GM12874 (cell line): ENCODE data around the gene SND1.

Experiments used
- CTCF ChIP-seq: IDR thresholded peaks from 2 replicates; pipeline ENCODE4 v1.5.1; 2011; ENCODE audit warnings: low read depth, mild to moderate bottlenecking, control low read depth, low read length, moderate library complexity; ENCODE audit not compliant: insufficient read depth

SND1 gene

GRCh38 chr7:127619681-127620405 lies 32.2 kb upstream of the SND1 start:
- TF ChIP-seq CTCF: no peak

- no peak for TF ChIP-seq CTCF
Observed at GRCh38 chr7:127620406-127621233, 31.4 kb upstream of the SND1 start.

GRCh38 chr7:127625331-127625730 lies 26.7 kb upstream of the SND1 start:
- no peak for TF ChIP-seq CTCF

GRCh38 chr7:127628445-127628844 lies 23.5 kb upstream of the SND1 start:
- peak; percentile 27; the same call in 1 of the 2 replicates for TF ChIP-seq CTCF

DNA sequence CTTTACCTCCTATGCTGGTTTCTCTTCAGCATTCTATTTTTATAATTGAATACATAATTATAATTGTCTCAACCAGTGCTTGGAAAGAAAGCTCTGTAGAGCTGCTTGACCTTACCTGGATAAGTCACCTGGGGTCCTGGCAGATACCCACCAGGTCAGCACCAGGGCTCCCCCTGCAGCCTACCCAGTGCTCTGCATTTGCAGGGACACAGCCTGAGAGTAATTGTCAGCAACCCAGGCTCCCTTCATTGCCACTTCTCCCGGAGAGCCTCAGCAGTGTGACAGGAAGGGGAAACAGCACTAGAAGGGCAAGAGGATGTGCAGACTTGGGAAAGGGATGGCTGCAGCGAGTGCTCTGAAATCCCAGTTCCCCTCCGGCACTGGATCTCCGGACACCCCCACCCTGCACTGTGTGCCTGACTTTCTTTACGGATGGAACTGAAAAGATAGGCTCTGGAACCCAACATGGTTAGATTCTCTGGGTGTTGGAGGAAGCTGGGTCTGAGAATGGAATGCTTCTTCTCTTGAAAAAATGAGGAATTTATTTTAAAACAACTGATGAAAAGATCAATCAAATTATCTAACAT lies 22.6 kb upstream of the SND1 start:
- peak; percentile 76 for TF ChIP-seq CTCF

GRCh38 chr7:127632276-127632910 lies 19.6 kb upstream of the SND1 start:
- no peak for TF ChIP-seq CTCF
